ENCODE data around the gene GNG8. TPM values are rescaled to one million over a fixed set of nuclear protein-coding genes. Genes with fewer than 3 reads are reported as not detected.

The GNG8 gene
- total and polyA plus RNA-seq, 9 of the 15 experiments (the other 6 are each of a cell fraction or from before 2014, with no cell fraction given) = 1.3 TPM; not detected in 8

DNA sequence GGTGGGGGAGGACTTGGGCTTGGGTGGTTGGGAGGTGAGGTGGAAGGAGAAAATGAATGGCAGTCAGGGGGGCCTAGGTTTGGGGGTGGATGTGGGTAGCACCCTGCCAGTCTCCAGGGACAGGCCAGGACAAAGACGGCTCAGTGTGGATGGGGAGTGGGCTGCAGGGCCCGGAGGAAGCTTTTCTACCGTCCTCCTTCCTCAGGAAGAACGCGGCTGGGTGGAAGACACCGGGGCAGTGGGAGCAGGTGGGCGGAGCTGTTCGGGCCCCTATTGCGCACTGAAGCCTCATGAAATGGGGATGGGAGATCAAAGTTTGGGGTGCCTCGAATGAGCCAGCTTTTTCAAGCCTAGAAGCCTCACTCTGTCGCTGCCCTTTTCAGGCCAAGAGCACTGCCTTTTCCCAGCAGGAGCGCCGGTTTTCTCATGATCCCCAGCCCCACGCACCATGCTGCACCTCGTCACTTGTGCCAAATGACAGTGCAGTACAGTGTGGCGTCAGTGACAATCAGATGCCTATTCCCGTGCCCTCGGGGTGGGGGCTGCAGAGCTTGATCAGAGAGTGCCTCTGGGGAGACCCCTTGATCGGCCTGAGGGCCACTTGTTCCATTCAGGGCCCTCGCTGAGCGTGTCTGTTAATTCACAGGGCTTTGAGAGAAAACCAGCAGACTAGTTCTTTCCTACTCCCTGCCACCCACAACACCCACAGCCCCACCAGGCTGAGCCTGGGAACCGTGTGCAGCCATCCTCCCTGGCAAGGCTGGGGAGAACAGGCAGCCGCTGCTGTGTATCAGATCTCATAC lies 33.4 kb downstream of the GNG8 start (continued):
- TF ChIP-seq CHD1 (IDR thresholded peaks at IDR 0.05; ENCODE audit: low read length) = peak; percentile 77
- no peak for TF ChIP-seq NCOA6 (IDR thresholded peaks at IDR 0.05)
- no peak for TF ChIP-seq ZNF586 (CRISPR knock-in tag; conservative IDR thresholded peaks at IDR 0.05)
- TF ChIP-seq SMAD4 (CRISPR knock-in tag; conservative IDR thresholded peaks at IDR 0.05) = 0 out of 2 replicates have a peak, but pooled peaks have one; percentile 31
- TF ChIP-seq HDAC3 (IDR thresholded peaks at IDR 0.05; ENCODE audit: borderline replicate concordance, partially characterized antibody) = no peak

GRCh38 chr19:46601318-46602224 lies 34.4 kb downstream of the GNG8 start, which contains the start of gene CALM3:
TSS of gene CALM3 (plus strand) at chr19:46601330. CDS start at chr19:46601435, 105 bp downstream.
- peak within 1 kb of the TSS; percentile 79 for H3K4me3 ChIP-seq
- H3K9ac ChIP-seq (ENCODE audit: insufficient read depth in 1 of 2, low read depth in 2 of 2, low read length in 2 of 2) = peak within 1 kb of the TSS; percentile 99 to 100
- in situ Hi-C loops (cut with MboI) = no loop called here
- DNase-seq (ENCODE audit: extremely low read depth in 1 of 4, low spot score in 3 of 4) = peak in 3 of 4 experiments; percentile 55 to 66 (median 63)
- peaks cover 29% of the 10 kb centered on the region for H4K20me1 ChIP-seq (replicated peaks; ENCODE audit: control insufficient read depth, insufficient read depth, low read length)
- intact Hi-C loops (cut with micrococcal nuclease) = loop anchor here (1.0 kb wide), 1 partner anchor 60 kb away; the partner anchor contains the start of gene DACT3
- peaks cover 11% of the 10 kb centered on the region for H3K9me3 ChIP-seq (replicated peaks; ENCODE audit: control insufficient read depth, insufficient read depth, low read depth, low read length)
- ChIA-PET CTCF (ENCODE audit: low intra/inter-chr PET ratio) (interaction anchor here (0.6 kb wide), 1 partner anchor 822 kb away, joined by 4 read pairs; no protein-coding TSS in a partner anchor), POLR2A (interaction anchor here (0.5 to 3.6 kb wide), 16 partner anchors 10 to 446 kb away, joined by 3 to 30 read pairs (median 4); partner anchors contain the start of gene DACT3)
- H3K36me3 ChIP-seq (ENCODE audit: control insufficient read depth, insufficient read depth, low read length) = peaks cover 38% of the 10 kb centered on the region; the same call in 2 of the 3 replicates
- WGBS (ENCODE audit: insufficient coverage, low coverage, missing lambda C conversion rate) = 1% methylated on average over 37 of the region's 51 CpGs
- peak within 1 kb of the TSS; percentile 100 for H2AFZ ChIP-seq (ENCODE audit: low read depth, low read length)
- TSS peak; percentile 72 for BruUV-seq (replicated peaks)
- peaks cover 49% of the 10 kb centered on the region for H3K79me2 ChIP-seq (ENCODE audit: control insufficient read depth, insufficient read depth, low read length)
- peak; percentile 22 for ATAC-seq
- peak within 1 kb of the TSS; percentile 98 for H3K4me2 ChIP-seq (ENCODE audit: insufficient read depth, low read length)
- no peaks in the 10 kb centered on the region for H3K9me1 ChIP-seq (ENCODE audit: control insufficient read depth, insufficient read depth, low read length)
- H3K27me3 ChIP-seq (ENCODE audit: control insufficient read depth in 2 of 2, insufficient read depth in 2 of 2, low read length in 2 of 2) = no peaks in the 10 kb centered on the region
- H3K27ac ChIP-seq (ENCODE audit: extremely low read depth, low read depth, low read length) = peak within 1 kb of the TSS; percentile 100
- FAIRE-seq = peak; percentile 65
- H3K4me1 ChIP-seq (replicated peaks in 1 of 2; ENCODE audit: control insufficient read depth in 2 of 2, insufficient read depth in 2 of 2, low read length in 2 of 2) = peaks cover 15 to 46% of the 10 kb centered on the region in 2 experiments; a peak in 4 of 5 replicates
- no peak for TF ChIP-seq TEAD4 (IDR thresholded peaks at IDR 0.05; ENCODE audit: low read length)
- peak; percentile 71; the same call in 1 of the 2 replicates for TF ChIP-seq TEAD4 (CRISPR knock-in tag; IDR thresholded peaks at IDR 0.05; ENCODE audit: borderline replicate concordance)
- TF ChIP-seq KDM5B (IDR thresholded peaks at IDR 0.05; ENCODE audit: insufficient replicate concordance, low read depth, low read length) = peak; percentile 73
- 0 out of 4 replicates have a peak, but pooled peaks of 1 of the 2 experiments have one; percentile 27 for TF ChIP-seq HDAC1 (IDR thresholded peaks at IDR 0.05)
- TF ChIP-seq U2AF1 (optimal IDR thresholded peaks at IDR 0.05; ENCODE audit: low read depth, low read length) = peak; percentile 12
- TF ChIP-seq ZNF124 (CRISPR knock-in tag; IDR thresholded peaks at IDR 0.05) = no peak
- TF ChIP-seq MYC (IDR thresholded peaks at IDR 0.05; ENCODE audit: low read depth, low read length) = no peak
- 0 out of 2 replicates have a peak, but pooled peaks have one; percentile 20 for TF ChIP-seq MYC (CRISPR knock-in tag; IDR thresholded peaks at IDR 0.05; ENCODE audit: borderline replicate concordance, low read depth)
- no peak for TF ChIP-seq WHSC1 (IDR thresholded peaks at IDR 0.05; ENCODE audit: low read length)
- TF ChIP-seq STAG1 (CRISPR knock-in tag; IDR thresholded peaks at IDR 0.05; ENCODE audit: borderline replicate concordance) = 0 out of 2 replicates have a peak, but pooled peaks have one; percentile 34
- TF ChIP-seq CHAMP1 (IDR thresholded peaks at IDR 0.05) = no peak

All from K562 (cell line).